Measurements from ENCODE around the gene EGF. TPM values are rescaled to one million over a fixed set of nuclear protein-coding genes. Genes with fewer than 3 reads are reported as not detected.

EGF gene
- total and polyA plus RNA-seq, 12 donors = 0.07 to 1.6 (median 0.24) TPM; not detected in 4

- Histone ChIP-seq H3K4me3 (no peak overlapping the region), H3K9me3 (replicated peaks in 1 of 3) (no peaks in the 10 kb centered on the region), H3K4me1 (replicated peaks in 1 of 2) (no peaks in the 10 kb centered on the region), H3K36me3 (replicated peaks in 1 of 2) (no peaks in the 10 kb centered on the region), H3K27me3 (no peaks in the 10 kb centered on the region), H3K27ac (no peak overlapping the region)
- TF ChIP-seq POLR2A (IDR thresholded peaks at IDR 0.05) = no peak
- intact Hi-C loops (cut with DNase I) = no loop called here
- no peak for DNase-seq
- 75 to 97% (median 84%) methylated on average over 1 of the region's 1 CpG for WGBS, 4 donors
These were observed 69.3 kb downstream of the EGF start for GRCh38 chr4:109981936-109982335.

- no peak overlapping the region for H3K4me3 ChIP-seq
- no peak for DNase-seq
- peaks cover 2% of the 10 kb centered on the region for H3K27me3 ChIP-seq
- no peak overlapping the region for H3K27ac ChIP-seq
- WGBS, 4 donors = 75 to 98% (median 84%) methylated on average over 3 of the region's 3 CpGs
- intact Hi-C loops (cut with DNase I) = no loop called here
- TF ChIP-seq CTCF (IDR thresholded peaks at IDR 0.05) (no peak), POLR2A (IDR thresholded peaks at IDR 0.05) (no peak)
- no peaks in the 10 kb centered on the region for H3K36me3 ChIP-seq (replicated peaks in 1 of 2)
- H3K4me1 ChIP-seq (replicated peaks in 1 of 2) = no peaks in the 10 kb centered on the region
- H3K9me3 ChIP-seq (replicated peaks in 1 of 3) = no peaks in the 10 kb centered on the region
These were observed 69.8 kb downstream of the EGF start for GRCh38 chr4:109982521-109982920.

- H3K4me1 ChIP-seq (replicated peaks in 1 of 2) = no peaks in the 10 kb centered on the region
- no peaks in the 10 kb centered on the region for H3K9me3 ChIP-seq (replicated peaks in 1 of 3)
- no peak for TF ChIP-seq CTCF (IDR thresholded peaks at IDR 0.05)
- TF ChIP-seq POLR2A (IDR thresholded peaks at IDR 0.05) = no peak
- H3K27me3 ChIP-seq = peaks cover 6% of the 10 kb centered on the region
- H3K4me3 ChIP-seq = no peak overlapping the region
- intact Hi-C loops (cut with DNase I) = no loop called here
- DNase-seq = no peak
- no peaks in the 10 kb centered on the region for H3K36me3 ChIP-seq (replicated peaks in 1 of 2)
- WGBS, 4 donors = 80 to 84% (median 83%) methylated on average over 4 of the region's 4 CpGs
- no peak overlapping the region for H3K27ac ChIP-seq
These were observed 73.6 kb downstream of the EGF start for GRCh38 chr4:109985993-109986974.

GRCh38 chr4:109989044-109989443 lies 76.4 kb downstream of the EGF start:
- TF ChIP-seq CTCF (IDR thresholded peaks at IDR 0.05) (no peak), POLR2A (IDR thresholded peaks at IDR 0.05) (no peak)
- peaks cover 6% of the 10 kb centered on the region for H3K27me3 ChIP-seq
- 62 to 68% (median 65%) methylated on average over 13 of the region's 13 CpGs for WGBS, 4 donors
- no peaks in the 10 kb centered on the region for H3K36me3 ChIP-seq (replicated peaks in 1 of 2)
- no peak for DNase-seq
- H3K27ac ChIP-seq = no peak overlapping the region
- no peaks in the 10 kb centered on the region for H3K9me3 ChIP-seq (replicated peaks in 1 of 3)
- no peaks in the 10 kb centered on the region for H3K4me1 ChIP-seq (replicated peaks in 1 of 2)
- no peak overlapping the region for H3K4me3 ChIP-seq
- intact Hi-C loops (cut with DNase I) = no loop called here
